Nephron (organoid): ENCODE data around the gene VPS37D.
"Not testable (repeated sequence)": the region's sequence is repeated elsewhere in the genome, so short reads cannot be mapped to it uniquely, and the experiment has no call there.

ENCODE experiments used
- H3K27ac Mint-ChIP-seq, 3 experiments: 2 replicates each; pipeline ENCODE4 v1.8.0; 2020; ENCODE audit warnings: mixed read lengths in 3 of 3, mild to moderate bottlenecking in 2 of 3, moderate library complexity in 1 of 3
- H3K27me3 Mint-ChIP-seq: 2 replicates; pipeline ENCODE4 v1.8.0; 2021; ENCODE audit warnings: low read depth, mild to moderate bottlenecking, moderate library complexity, mixed read lengths
- H3K36me3 Mint-ChIP-seq: 2 replicates; pipeline ENCODE4 v1.8.0; 2020; ENCODE audit warnings: low read depth, mixed read lengths
- H3K4me1 Mint-ChIP-seq: 2 replicates; pipeline ENCODE4 v1.8.0; 2020; ENCODE audit warnings: mixed read lengths
- H3K4me3 Mint-ChIP-seq, 3 experiments: 2 replicates each; pipeline ENCODE4 v1.8.0; 2020; ENCODE audit warnings: mild to moderate bottlenecking in 3 of 3, mixed read lengths in 3 of 3, moderate library complexity in 2 of 3
- H3K9me3 Mint-ChIP-seq: 2 replicates; pipeline ENCODE4 v1.8.0; 2020; ENCODE audit warnings: mixed read lengths
- CTCF ChIP-seq, 3 experiments: fragments of 200-600 bp; sonication (generic); IDR thresholded peaks; one replicate each; pipeline ENCODE4 v1.5.0; 2021; ENCODE audit warnings: antibody characterized with exemption in 3 of 3; ENCODE audit not compliant: unreplicated experiment in 3 of 3

VPS37D gene

GRCh38 chr7:73708961-73709549, 41.4 kb downstream of the VPS37D start:
- no peak for TF ChIP-seq CTCF (IDR thresholded peaks at IDR 0.05; ENCODE audit: unreplicated experiment in 3 of 3)
- Mint-ChIP-seq H3K36me3 (no peaks in the 10 kb centered on the region), H3K27ac (no peak overlapping the region), H3K4me1 (peaks cover 39% of the 10 kb centered on the region), H3K4me3 (no peak overlapping the region), H3K9me3 (no peaks in the 10 kb centered on the region), H3K27me3 (no peaks in the 10 kb centered on the region)

GRCh38 chr7:73712773-73713172, 45.1 kb downstream of the VPS37D start:
- H3K9me3 Mint-ChIP-seq: no peaks in the 10 kb centered on the region
- no peaks in the 10 kb centered on the region for H3K36me3 Mint-ChIP-seq
- no peak overlapping the region for H3K4me3 Mint-ChIP-seq
- no peaks in the 10 kb centered on the region for H3K27me3 Mint-ChIP-seq
- peaks cover 37% of the 10 kb centered on the region for H3K4me1 Mint-ChIP-seq
- TF ChIP-seq CTCF (IDR thresholded peaks at IDR 0.05; ENCODE audit: unreplicated experiment in 3 of 3): no peak
- H3K27ac Mint-ChIP-seq: no peak overlapping the region

GRCh38 chr7:73713319-73713718, 45.7 kb downstream of the VPS37D start:
- H3K9me3 Mint-ChIP-seq, H3K27me3 Mint-ChIP-seq, H3K36me3 Mint-ChIP-seq, H3K4me3 Mint-ChIP-seq, H3K27ac Mint-ChIP-seq: not testable (repeated sequence)
- H3K4me1 Mint-ChIP-seq: peaks cover 42% of the 10 kb centered on the region

GRCh38 chr7:73715648-73716317, 48.2 kb downstream of the VPS37D start:
- Mint-ChIP-seq H3K9me3 (no peaks in the 10 kb centered on the region), H3K4me1 (peaks cover 47% of the 10 kb centered on the region), H3K36me3 (no peaks in the 10 kb centered on the region), H3K4me3 (peak overlapping the region; percentile 64 to 75 (median 72)), H3K27ac (peak overlapping the region; percentile 83 to 94 (median 94)), H3K27me3 (peaks cover 4% of the 10 kb centered on the region)
- no peak for TF ChIP-seq CTCF (IDR thresholded peaks at IDR 0.05; ENCODE audit: unreplicated experiment in 3 of 3)

- Mint-ChIP-seq H3K9me3 (no peaks in the 10 kb centered on the region), H3K27me3 (peaks cover 4% of the 10 kb centered on the region), H3K27ac (peak overlapping the region; percentile 83 to 94 (median 94)), H3K36me3 (no peaks in the 10 kb centered on the region), H3K4me1 (peaks cover 52% of the 10 kb centered on the region), H3K4me3 (peak overlapping the region; percentile 64 to 75 (median 72))
- TF ChIP-seq CTCF (IDR thresholded peaks at IDR 0.05; ENCODE audit: unreplicated experiment in 3 of 3): no peak
Observed at GRCh38 chr7:73716318-73716890, 48.8 kb downstream of the VPS37D start.

GRCh38 chr7:73717025-73717807, 49.6 kb downstream of the VPS37D start:
- no peaks in the 10 kb centered on the region for H3K36me3 Mint-ChIP-seq
- peaks cover 49% of the 10 kb centered on the region for H3K4me1 Mint-ChIP-seq
- peaks cover 4% of the 10 kb centered on the region for H3K27me3 Mint-ChIP-seq
- H3K27ac Mint-ChIP-seq: peak overlapping the region; percentile 64 to 94 (median 83)
- peak overlapping the region; percentile 80 to 85 (median 82) for H3K4me3 Mint-ChIP-seq
- H3K9me3 Mint-ChIP-seq: no peaks in the 10 kb centered on the region
- TF ChIP-seq CTCF (IDR thresholded peaks at IDR 0.05; ENCODE audit: unreplicated experiment in 3 of 3): no peak
